BLaER1 treated with 17β-estradiol and CSF1 and Interleukin-3, amounts not matched to agents 10 nM and 100 nM (cell line): Measurements from ENCODE around the gene EFNA3.

Source experiments
- H3K27ac ChIP-seq, 11 experiments: shearing (Covaris generic); formaldehyde crosslinking; 2 replicates each; pipeline ENCODE4 v1.8.1; 2022
- H3K27me3 ChIP-seq, 11 experiments: shearing (Covaris generic); formaldehyde crosslinking; 2 replicates each; pipeline ENCODE4 v1.8.1; 2022
- H3K36me3 ChIP-seq, 11 experiments: shearing (Covaris generic); formaldehyde crosslinking; 2 replicates each; pipeline ENCODE4 v1.8.1; 2022
- H3K4me1 ChIP-seq, 10 experiments: shearing (Covaris generic); formaldehyde crosslinking; 2 replicates each; pipeline ENCODE4 v1.8.1; 2022
- H3K4me2 ChIP-seq, 11 experiments: shearing (Covaris generic); formaldehyde crosslinking; 2 replicates each; pipeline ENCODE4 v1.8.1; 2022
- H3K4me3 ChIP-seq, 10 experiments: shearing (Covaris generic); formaldehyde crosslinking; 2 replicates each; pipeline ENCODE4 v1.8.1; 2022
- H3K9ac ChIP-seq, 11 experiments: shearing (Covaris generic); formaldehyde crosslinking; 2 replicates each; pipeline ENCODE4 v1.8.1; 2022
- H3K9me3 ChIP-seq, 11 experiments: shearing (Covaris generic); formaldehyde crosslinking; replicated peaks in 1 of 11; 2 replicates each; pipeline ENCODE4 v1.8.1; 2022
- H4K20me1 ChIP-seq, 11 experiments: shearing (Covaris generic); formaldehyde crosslinking; 2 replicates each; pipeline ENCODE4 v1.8.1; 2022
- Cebpa-rat ChIP-seq, 11 experiments: shearing (Covaris generic); IDR thresholded peaks; 2 replicates each; pipeline ENCODE4 v1.8.1; 2022

Gene EFNA3, protein sequence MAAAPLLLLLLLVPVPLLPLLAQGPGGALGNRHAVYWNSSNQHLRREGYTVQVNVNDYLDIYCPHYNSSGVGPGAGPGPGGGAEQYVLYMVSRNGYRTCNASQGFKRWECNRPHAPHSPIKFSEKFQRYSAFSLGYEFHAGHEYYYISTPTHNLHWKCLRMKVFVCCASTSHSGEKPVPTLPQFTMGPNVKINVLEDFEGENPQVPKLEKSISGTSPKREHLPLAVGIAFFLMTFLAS

GRCh38 chr1:155078469-155079209, at the start of gene EFNA3:
EFNA3 (plus strand) TSS chr1:155078837; CDS start chr1:155078942, 105 bp downstream.
- Histone ChIP-seq H3K27me3 (peaks cover 49 to 55% (median 50%) of the 10 kb centered on the region in 11 experiments), H3K27ac (peak within 1 kb of the TSS in 6 of 11 experiments; percentile 9 to 86 (median 31); a peak in 7 of 22 replicates), H3K36me3 (no peaks in the 10 kb centered on the region), H3K4me2 (peak within 1 kb of the TSS; percentile 94 to 100 (median 98)), H3K4me3 (peak within 1 kb of the TSS; percentile 49 to 67 (median 58)), H3K9me3 (no peaks in the 10 kb centered on the region), H4K20me1 (peaks cover 33 to 59% (median 44%) of the 10 kb centered on the region in 11 experiments; a peak in 20 of 22 replicates), H3K4me1 (peaks cover 97 to 100% (median 100%) of the 10 kb centered on the region in 10 experiments), H3K9ac (peak within 1 kb of the TSS; percentile 33 to 76 (median 63))
- TF ChIP-seq Cebpa-rat (IDR thresholded peaks at IDR 0.05), result no peak

DNA sequence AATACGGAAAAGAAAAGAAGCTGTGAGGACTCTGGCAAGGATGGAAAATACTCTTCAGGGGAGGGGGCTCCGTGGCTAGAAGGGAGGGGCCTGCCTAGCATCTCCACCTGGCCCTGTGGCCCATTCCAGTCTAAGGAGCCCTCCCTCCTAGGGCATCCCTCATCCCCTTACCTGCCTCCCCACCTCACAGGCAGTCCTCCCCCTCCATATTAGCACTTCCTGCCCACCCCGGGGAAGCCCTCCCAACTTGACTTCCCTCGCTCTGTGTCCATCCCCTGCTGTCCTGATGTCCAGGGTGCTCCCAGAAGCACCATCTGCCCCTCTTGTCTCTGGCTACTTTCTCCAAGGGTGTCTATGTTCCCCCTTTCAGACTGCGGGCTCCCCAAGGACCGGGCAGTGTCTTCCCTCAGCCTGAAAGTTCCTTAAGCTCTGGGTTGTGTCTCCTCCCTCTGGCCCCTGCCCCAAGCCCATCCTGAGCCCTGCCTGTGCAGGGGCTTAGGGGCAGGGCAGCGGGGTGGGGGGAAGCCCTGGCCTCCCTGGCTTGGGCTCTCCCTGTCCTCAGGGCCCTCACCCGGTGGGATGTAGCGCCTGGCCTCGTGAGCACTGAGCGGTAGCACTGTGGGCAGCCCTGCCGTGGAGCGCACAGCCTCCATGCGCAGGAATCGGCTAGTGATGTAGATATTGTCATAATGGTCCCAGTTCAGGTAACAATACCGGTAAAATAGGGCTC, 49.0 kb upstream of the EFNA3 start:
- no peak overlapping the region for H3K9ac ChIP-seq
- TF ChIP-seq Cebpa-rat (IDR thresholded peaks at IDR 0.05), result no peak
- H3K4me3 ChIP-seq, result no peak overlapping the region
- H3K36me3 ChIP-seq, result no peaks in the 10 kb centered on the region
- no peaks in the 10 kb centered on the region for H4K20me1 ChIP-seq
- H3K27me3 ChIP-seq, result no peaks in the 10 kb centered on the region
- 0 out of 22 replicates have a peak overlapping the region, but pooled peaks of 1 of the 11 experiments have one; percentile 29 for H3K27ac ChIP-seq
- no peaks in the 10 kb centered on the region for H3K9me3 ChIP-seq
- H3K4me1 ChIP-seq, result peaks cover 0 to 11% (median 6%) of the 10 kb centered on the region in 10 experiments; a peak in 8 of 20 replicates
- 0 out of 22 replicates have a peak overlapping the region, but pooled peaks of 1 of the 11 experiments have one; percentile 10 for H3K4me2 ChIP-seq

DNA sequence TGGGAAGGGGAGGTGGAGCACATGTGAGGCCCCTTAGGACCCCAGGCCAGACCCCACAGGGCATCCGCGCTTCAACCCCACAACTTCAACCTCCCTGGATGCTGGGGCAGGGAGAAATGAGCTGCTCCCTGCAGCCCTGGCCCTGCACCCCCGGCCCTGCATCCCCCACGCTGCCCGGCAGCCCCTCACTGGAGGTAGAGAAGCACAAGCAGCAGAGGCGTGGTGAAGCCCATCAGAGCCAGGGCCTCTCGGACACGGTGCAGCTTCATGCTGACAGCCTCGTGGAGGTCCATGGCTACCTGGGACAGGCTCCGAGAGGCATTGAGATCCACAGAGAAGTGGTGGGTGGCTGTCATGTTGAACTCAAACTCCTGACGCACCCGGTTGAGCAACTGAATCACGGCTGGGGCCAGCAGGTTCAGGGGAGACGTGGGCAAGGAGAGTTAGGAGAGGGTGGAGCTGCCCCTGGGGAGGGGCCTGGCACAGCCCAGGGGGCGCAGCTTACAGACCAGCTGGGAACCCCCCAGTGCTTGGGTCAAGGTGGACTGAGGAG, 48.3 kb upstream of the EFNA3 start:
- H3K4me3 ChIP-seq, result no peak overlapping the region
- H3K36me3 ChIP-seq, result no peaks in the 10 kb centered on the region
- TF ChIP-seq Cebpa-rat (IDR thresholded peaks at IDR 0.05), result no peak
- no peaks in the 10 kb centered on the region for H3K9me3 ChIP-seq
- H3K27ac ChIP-seq, result no peak overlapping the region
- H3K4me2 ChIP-seq, result no peak overlapping the region
- peaks cover 0 to 11% (median 5%) of the 10 kb centered on the region in 10 experiments; a peak in 8 of 20 replicates for H3K4me1 ChIP-seq
- no peak overlapping the region for H3K9ac ChIP-seq
- H3K27me3 ChIP-seq, result no peaks in the 10 kb centered on the region
- no peaks in the 10 kb centered on the region for H4K20me1 ChIP-seq

DNA sequence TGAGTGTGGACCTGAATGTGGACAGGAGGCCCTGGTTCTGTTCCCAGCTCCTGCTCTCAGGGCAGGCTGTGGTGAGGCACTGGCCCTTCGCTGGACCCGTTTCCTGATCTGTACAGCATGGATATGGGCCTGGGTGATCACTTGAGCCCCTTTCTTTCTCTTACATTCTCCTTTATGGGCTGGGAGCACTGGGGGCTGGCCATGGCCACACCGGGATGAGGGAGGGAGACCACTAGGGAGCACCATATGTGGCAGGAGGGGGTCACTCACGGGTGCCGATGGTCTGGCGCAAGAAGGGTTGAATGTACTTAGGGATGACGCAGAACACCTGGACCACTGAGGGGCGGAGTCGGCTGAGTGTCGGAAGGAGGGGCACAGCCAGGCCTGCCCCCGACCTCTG, 47.7 kb upstream of the EFNA3 start:
- H3K4me2 ChIP-seq, result no peak overlapping the region

DNA sequence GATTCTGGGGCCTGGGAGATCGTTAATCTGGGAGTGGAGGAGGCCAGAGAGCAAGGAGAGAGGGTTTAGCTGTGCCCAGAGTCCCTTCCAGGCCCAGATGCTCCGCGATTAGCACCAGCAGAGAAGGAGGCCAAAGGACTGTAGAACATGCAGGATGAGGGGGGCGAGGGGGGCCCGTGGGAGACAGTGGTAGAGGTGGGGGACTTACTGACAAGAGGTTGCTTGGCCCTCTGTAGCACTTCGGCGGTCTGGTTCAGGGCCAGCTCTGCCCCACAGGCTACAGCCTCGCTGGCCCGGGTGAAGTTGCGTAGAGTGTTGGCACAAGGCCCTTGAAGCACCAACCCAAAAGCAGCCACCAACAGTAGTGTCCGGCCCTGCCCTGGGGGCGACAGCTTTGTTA, 45.8 kb upstream of the EFNA3 start:
- Histone ChIP-seq H3K4me3 (no peak overlapping the region), H3K36me3 (no peaks in the 10 kb centered on the region), H3K4me1 (peaks cover 0 to 34% (median 14%) of the 10 kb centered on the region in 10 experiments; a peak in 14 of 20 replicates), H3K27me3 (no peaks in the 10 kb centered on the region), H3K9me3 (no peaks in the 10 kb centered on the region), H3K27ac (no peak overlapping the region), H3K4me2 (no peak overlapping the region), H4K20me1 (no peaks in the 10 kb centered on the region), H3K9ac (no peak overlapping the region)
- TF ChIP-seq Cebpa-rat (IDR thresholded peaks at IDR 0.05), result no peak

More for the DNA sequence above, 47.7 kb upstream of the EFNA3 start:
- Histone ChIP-seq H3K27ac (no peak overlapping the region), H3K9ac (no peak overlapping the region), H3K36me3 (no peaks in the 10 kb centered on the region), H3K4me1 (peaks cover 0 to 16% (median 6%) of the 10 kb centered on the region in 10 experiments; a peak in 11 of 20 replicates), H3K4me3 (no peak overlapping the region), H3K27me3 (no peaks in the 10 kb centered on the region), H4K20me1 (no peaks in the 10 kb centered on the region), H3K9me3 (no peaks in the 10 kb centered on the region)
- TF ChIP-seq Cebpa-rat (IDR thresholded peaks at IDR 0.05), result no peak

GRCh38 chr1:155033524-155033923, 45.1 kb upstream of the EFNA3 start, which contains the start of the genes DCST1 and DCST2:
DCST1 (plus strand) TSS chr1:155033824; CDS start chr1:155034037, 213 bp downstream.
DCST2 (minus strand) TSS chr1:155033781; CDS start chr1:155033701, 80 bp downstream.
- no peaks in the 10 kb centered on the region for H3K27me3 ChIP-seq
- H3K4me3 ChIP-seq, result no peak within 1 kb of the TSS
- no peaks in the 10 kb centered on the region for H3K9me3 ChIP-seq
- H4K20me1 ChIP-seq, result no peaks in the 10 kb centered on the region
- H3K4me1 ChIP-seq, result peaks cover 3 to 32% (median 18%) of the 10 kb centered on the region in 10 experiments
- H3K36me3 ChIP-seq, result no peaks in the 10 kb centered on the region
- TF ChIP-seq Cebpa-rat (IDR thresholded peaks at IDR 0.05), result no peak
- no peak within 1 kb of the TSS for H3K9ac ChIP-seq
- no peak within 1 kb of the TSS for H3K27ac ChIP-seq
- H3K4me2 ChIP-seq, result no peak within 1 kb of the TSS; a peak in 1 of 22 replicates

GRCh38 chr1:155034318-155035208, 44.1 kb upstream of the EFNA3 start:
- H3K36me3 ChIP-seq, result no peaks in the 10 kb centered on the region
- no peak for TF ChIP-seq Cebpa-rat (IDR thresholded peaks at IDR 0.05)

GRCh38 chr1:155035936-155036335, 42.7 kb upstream of the EFNA3 start:
- no peaks in the 10 kb centered on the region for H3K27me3 ChIP-seq
- no peaks in the 10 kb centered on the region for H3K9me3 ChIP-seq
- no peaks in the 10 kb centered on the region for H4K20me1 ChIP-seq
- no peak overlapping the region for H3K4me3 ChIP-seq
- H3K4me1 ChIP-seq, result peaks cover 16 to 38% (median 29%) of the 10 kb centered on the region in 10 experiments
- no peak for TF ChIP-seq Cebpa-rat (IDR thresholded peaks at IDR 0.05)
- no peaks in the 10 kb centered on the region for H3K36me3 ChIP-seq
- H3K9ac ChIP-seq, result no peak overlapping the region
- H3K4me2 ChIP-seq, result peak overlapping the region in 5 of 11 experiments; percentile 37 to 79 (median 76); a peak in 9 of 22 replicates
- no peak overlapping the region for H3K27ac ChIP-seq

More at GRCh38 chr1:155034318-155035208, 44.1 kb upstream of the EFNA3 start:
- Histone ChIP-seq H3K4me2 (no peak overlapping the region; a peak in 1 of 22 replicates), H3K9me3 (no peaks in the 10 kb centered on the region), H4K20me1 (no peaks in the 10 kb centered on the region), H3K4me1 (peaks cover 13 to 36% (median 26%) of the 10 kb centered on the region in 10 experiments), H3K9ac (no peak overlapping the region), H3K27me3 (no peaks in the 10 kb centered on the region), H3K27ac (no peak overlapping the region), H3K4me3 (no peak overlapping the region)
